Measurements from ENCODE around the gene PSTPIP1. TPM values are rescaled to one million over a fixed set of nuclear protein-coding genes. Genes with fewer than 3 reads are reported as not detected.

Gene PSTPIP1
- total RNA-seq, 1 experiment from 2014 or later = 1.5 TPM

DNA sequence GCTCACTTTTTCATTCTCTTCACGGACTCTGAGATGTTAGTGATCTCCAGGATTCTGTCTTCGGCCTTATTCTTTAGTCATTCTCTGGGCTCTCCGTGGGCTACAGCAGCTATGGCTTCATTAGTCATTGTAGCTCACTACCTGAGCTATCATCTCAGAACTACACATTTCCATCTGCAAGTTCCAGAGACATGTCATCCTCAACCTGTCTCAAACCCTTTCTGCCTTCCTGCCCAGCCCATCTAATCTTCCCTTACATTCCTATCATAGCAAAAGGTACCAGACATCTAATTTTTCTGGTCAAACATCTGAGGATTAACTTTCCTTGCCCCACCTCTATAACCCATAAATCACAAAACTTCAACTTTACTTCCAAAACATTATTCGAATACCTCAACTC, 62.8 kb downstream of the PSTPIP1 start (continued):
- TF ChIP-seq SP1 (CRISPR knock-in tag; conservative IDR thresholded peaks at IDR 0.05) (no peak), RORB (CRISPR knock-in tag; IDR thresholded peaks at IDR 0.05) (no peak), HMGA2 (CRISPR knock-in tag; IDR thresholded peaks at IDR 0.05) (no peak), ZNF263 (CRISPR knock-in tag; IDR thresholded peaks at IDR 0.05; ENCODE audit: low read depth) (no peak), NR1H2 (CRISPR knock-in tag; IDR thresholded peaks at IDR 0.05) (no peak), ZNF219 (CRISPR knock-in tag; IDR thresholded peaks at IDR 0.05; ENCODE audit: borderline replicate concordance) (no peak), GABPB1 (CRISPR knock-in tag; IDR thresholded peaks at IDR 0.05) (no peak), NFATC4 (CRISPR knock-in tag; IDR thresholded peaks at IDR 0.05) (no peak)

DNA sequence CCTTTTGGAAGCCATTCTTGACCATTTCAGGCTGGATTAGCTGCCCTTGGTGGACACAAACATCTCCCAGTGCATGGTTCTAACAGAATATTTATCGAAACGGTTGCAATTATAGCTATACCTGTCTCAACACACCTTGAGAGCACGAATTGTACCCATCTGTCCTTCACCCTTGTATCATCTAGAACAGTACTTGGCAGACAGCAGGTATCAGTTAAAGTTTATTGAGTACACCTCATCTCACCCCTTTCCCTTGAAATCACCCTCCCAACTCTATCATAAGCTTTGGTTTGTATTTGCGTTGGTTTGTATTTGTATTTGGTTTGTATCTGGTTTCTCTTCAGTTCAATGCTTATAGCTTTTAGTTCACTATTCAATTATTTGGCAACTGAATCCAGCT, 63.5 kb downstream of the PSTPIP1 start:
- DNase-seq (ENCODE audit: low spot score) = no peak
- Mint-ChIP-seq H3K27ac (no peak overlapping the region), H3K9me3 (no peaks in the 10 kb centered on the region), H3K36me3 (peaks cover 5% of the 10 kb centered on the region), H3K27me3 (ENCODE audit: low read depth) (no peaks in the 10 kb centered on the region), H3K4me3 (no peak overlapping the region), H3K4me1 (peaks cover 51% of the 10 kb centered on the region)
- no peak for ATAC-seq
- no peak for TF ChIP-seq TCF7 (CRISPR knock-in tag; IDR thresholded peaks at IDR 0.05; ENCODE audit: low read depth)
- TF ChIP-seq, protein P1, sequence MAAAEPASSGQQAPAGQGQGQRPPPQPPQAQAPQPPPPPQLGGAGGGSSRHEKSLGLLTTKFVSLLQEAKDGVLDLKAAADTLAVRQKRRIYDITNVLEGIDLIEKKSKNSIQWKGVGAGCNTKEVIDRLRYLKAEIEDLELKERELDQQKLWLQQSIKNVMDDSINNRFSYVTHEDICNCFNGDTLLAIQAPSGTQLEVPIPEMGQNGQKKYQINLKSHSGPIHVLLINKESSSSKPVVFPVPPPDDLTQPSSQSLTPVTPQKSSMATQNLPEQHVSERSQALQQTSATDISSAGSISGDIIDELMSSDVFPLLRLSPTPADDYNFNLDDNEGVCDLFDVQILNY (CRISPR knock-in tag; IDR thresholded peaks at IDR 0.05) = no peak
- TF ChIP-seq NR1H2 (CRISPR knock-in tag; IDR thresholded peaks at IDR 0.05) = no peak
- TF ChIP-seq EMX1 (CRISPR knock-in tag; IDR thresholded peaks at IDR 0.05) = no peak
- TF ChIP-seq ZNF232 (CRISPR knock-in tag; IDR thresholded peaks at IDR 0.05) = no peak
- TF ChIP-seq, protein P2, sequence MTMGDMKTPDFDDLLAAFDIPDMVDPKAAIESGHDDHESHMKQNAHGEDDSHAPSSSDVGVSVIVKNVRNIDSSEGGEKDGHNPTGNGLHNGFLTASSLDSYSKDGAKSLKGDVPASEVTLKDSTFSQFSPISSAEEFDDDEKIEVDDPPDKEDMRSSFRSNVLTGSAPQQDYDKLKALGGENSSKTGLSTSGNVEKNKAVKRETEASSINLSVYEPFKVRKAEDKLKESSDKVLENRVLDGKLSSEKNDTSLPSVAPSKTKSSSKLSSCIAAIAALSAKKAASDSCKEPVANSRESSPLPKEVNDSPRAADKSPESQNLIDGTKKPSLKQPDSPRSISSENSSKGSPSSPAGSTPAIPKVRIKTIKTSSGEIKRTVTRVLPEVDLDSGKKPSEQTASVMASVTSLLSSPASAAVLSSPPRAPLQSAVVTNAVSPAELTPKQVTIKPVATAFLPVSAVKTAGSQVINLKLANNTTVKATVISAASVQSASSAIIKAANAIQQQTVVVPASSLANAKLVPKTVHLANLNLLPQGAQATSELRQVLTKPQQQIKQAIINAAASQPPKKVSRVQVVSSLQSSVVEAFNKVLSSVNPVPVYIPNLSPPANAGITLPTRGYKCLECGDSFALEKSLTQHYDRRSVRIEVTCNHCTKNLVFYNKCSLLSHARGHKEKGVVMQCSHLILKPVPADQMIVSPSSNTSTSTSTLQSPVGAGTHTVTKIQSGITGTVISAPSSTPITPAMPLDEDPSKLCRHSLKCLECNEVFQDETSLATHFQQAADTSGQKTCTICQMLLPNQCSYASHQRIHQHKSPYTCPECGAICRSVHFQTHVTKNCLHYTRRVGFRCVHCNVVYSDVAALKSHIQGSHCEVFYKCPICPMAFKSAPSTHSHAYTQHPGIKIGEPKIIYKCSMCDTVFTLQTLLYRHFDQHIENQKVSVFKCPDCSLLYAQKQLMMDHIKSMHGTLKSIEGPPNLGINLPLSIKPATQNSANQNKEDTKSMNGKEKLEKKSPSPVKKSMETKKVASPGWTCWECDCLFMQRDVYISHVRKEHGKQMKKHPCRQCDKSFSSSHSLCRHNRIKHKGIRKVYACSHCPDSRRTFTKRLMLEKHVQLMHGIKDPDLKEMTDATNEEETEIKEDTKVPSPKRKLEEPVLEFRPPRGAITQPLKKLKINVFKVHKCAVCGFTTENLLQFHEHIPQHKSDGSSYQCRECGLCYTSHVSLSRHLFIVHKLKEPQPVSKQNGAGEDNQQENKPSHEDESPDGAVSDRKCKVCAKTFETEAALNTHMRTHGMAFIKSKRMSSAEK (CRISPR knock-in tag; IDR thresholded peaks at IDR 0.05; ENCODE audit: borderline replicate concordance) = no peak
- no peak for TF ChIP-seq SMAD4 (CRISPR knock-in tag; IDR thresholded peaks at IDR 0.05)
- no peak for TF ChIP-seq SMAD3 (CRISPR knock-in tag; IDR thresholded peaks at IDR 0.05; ENCODE audit: borderline replicate concordance)
- no peak for TF ChIP-seq ZNF317 (CRISPR knock-in tag; IDR thresholded peaks at IDR 0.05; ENCODE audit: borderline replicate concordance, low read depth)
- TF ChIP-seq, protein P3, sequence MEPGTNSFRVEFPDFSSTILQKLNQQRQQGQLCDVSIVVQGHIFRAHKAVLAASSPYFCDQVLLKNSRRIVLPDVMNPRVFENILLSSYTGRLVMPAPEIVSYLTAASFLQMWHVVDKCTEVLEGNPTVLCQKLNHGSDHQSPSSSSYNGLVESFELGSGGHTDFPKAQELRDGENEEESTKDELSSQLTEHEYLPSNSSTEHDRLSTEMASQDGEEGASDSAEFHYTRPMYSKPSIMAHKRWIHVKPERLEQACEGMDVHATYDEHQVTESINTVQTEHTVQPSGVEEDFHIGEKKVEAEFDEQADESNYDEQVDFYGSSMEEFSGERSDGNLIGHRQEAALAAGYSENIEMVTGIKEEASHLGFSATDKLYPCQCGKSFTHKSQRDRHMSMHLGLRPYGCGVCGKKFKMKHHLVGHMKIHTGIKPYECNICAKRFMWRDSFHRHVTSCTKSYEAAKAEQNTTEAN (CRISPR knock-in tag; IDR thresholded peaks at IDR 0.05) = no peak
- TF ChIP-seq, protein P4, sequence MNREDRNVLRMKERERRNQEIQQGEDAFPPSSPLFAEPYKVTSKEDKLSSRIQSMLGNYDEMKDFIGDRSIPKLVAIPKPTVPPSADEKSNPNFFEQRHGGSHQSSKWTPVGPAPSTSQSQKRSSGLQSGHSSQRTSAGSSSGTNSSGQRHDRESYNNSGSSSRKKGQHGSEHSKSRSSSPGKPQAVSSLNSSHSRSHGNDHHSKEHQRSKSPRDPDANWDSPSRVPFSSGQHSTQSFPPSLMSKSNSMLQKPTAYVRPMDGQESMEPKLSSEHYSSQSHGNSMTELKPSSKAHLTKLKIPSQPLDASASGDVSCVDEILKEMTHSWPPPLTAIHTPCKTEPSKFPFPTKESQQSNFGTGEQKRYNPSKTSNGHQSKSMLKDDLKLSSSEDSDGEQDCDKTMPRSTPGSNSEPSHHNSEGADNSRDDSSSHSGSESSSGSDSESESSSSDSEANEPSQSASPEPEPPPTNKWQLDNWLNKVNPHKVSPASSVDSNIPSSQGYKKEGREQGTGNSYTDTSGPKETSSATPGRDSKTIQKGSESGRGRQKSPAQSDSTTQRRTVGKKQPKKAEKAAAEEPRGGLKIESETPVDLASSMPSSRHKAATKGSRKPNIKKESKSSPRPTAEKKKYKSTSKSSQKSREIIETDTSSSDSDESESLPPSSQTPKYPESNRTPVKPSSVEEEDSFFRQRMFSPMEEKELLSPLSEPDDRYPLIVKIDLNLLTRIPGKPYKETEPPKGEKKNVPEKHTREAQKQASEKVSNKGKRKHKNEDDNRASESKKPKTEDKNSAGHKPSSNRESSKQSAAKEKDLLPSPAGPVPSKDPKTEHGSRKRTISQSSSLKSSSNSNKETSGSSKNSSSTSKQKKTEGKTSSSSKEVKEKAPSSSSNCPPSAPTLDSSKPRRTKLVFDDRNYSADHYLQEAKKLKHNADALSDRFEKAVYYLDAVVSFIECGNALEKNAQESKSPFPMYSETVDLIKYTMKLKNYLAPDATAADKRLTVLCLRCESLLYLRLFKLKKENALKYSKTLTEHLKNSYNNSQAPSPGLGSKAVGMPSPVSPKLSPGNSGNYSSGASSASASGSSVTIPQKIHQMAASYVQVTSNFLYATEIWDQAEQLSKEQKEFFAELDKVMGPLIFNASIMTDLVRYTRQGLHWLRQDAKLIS (CRISPR knock-in tag; IDR thresholded peaks at IDR 0.05; ENCODE audit: borderline replicate concordance) = no peak
- no peak for TF ChIP-seq ESRRA (CRISPR knock-in tag; IDR thresholded peaks at IDR 0.05; ENCODE audit: borderline replicate concordance)
- no peak for TF ChIP-seq JUN (CRISPR knock-in tag; IDR thresholded peaks at IDR 0.05)
- TF ChIP-seq, protein P5, sequence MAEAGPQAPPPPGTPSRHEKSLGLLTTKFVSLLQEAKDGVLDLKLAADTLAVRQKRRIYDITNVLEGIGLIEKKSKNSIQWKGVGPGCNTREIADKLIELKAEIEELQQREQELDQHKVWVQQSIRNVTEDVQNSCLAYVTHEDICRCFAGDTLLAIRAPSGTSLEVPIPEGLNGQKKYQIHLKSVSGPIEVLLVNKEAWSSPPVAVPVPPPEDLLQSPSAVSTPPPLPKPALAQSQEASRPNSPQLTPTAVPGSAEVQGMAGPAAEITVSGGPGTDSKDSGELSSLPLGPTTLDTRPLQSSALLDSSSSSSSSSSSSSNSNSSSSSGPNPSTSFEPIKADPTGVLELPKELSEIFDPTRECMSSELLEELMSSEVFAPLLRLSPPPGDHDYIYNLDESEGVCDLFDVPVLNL (CRISPR knock-in tag; IDR thresholded peaks at IDR 0.05; ENCODE audit: borderline replicate concordance, low read depth) = no peak
- POLR2A ChIA-PET = interaction anchor here (0.6 to 1.0 kb wide), 2 partner anchors 13 to 112 kb away, joined by 4 to 5 read pairs; partner anchors contain the start of gene TSPAN3
- CTCF ChIA-PET = interaction anchor here (0.6 to 1.0 kb wide), 2 partner anchors 23 to 35 kb away, joined by 3 read pairs; no protein-coding TSS in a partner anchor

Data from WTC11 (cell line).